Subcutaneous abdominal adipose tissue (tissue), 5 donors: ENCODE data around the gene EHD1.

Experiments
- H3K27ac ChIP-seq: one replicate; pipeline ENCODE4 v1.7.0; 2013; ENCODE audit warnings: low read depth, mild to moderate bottlenecking, inconsistent platforms, low read length, moderate library complexity
- H3K27me3 ChIP-seq, 5 donors: one replicate each; pipeline ENCODE4 v1.7.0; 2013; ENCODE audit warnings: low read length in 5 of 5, inconsistent platforms in 1 of 5; ENCODE audit not compliant: control insufficient read depth in 5 of 5, insufficient read depth in 4 of 5
- H3K36me3 ChIP-seq, 5 donors: one replicate each; pipeline ENCODE4 v1.7.0; 2013; ENCODE audit warnings: low read length in 5 of 5; ENCODE audit not compliant: control insufficient read depth in 5 of 5, insufficient read depth in 5 of 5
- H3K4me1 ChIP-seq, 5 donors: one replicate each; pipeline ENCODE4 v1.7.0; 2013; ENCODE audit warnings: low read length in 5 of 5, mild to moderate bottlenecking in 3 of 5, moderate library complexity in 1 of 5; ENCODE audit not compliant: control insufficient read depth in 5 of 5, insufficient read depth in 5 of 5
- H3K4me3 ChIP-seq, 5 donors: one replicate each; pipeline ENCODE4 v1.7.0; 2013; ENCODE audit warnings: low read length in 5 of 5, low read depth in 1 of 5
- H3K9ac ChIP-seq, 5 donors: one replicate each; pipeline ENCODE4 v1.7.0; 2013; ENCODE audit warnings: low read length in 5 of 5, mild to moderate bottlenecking in 4 of 5, moderate library complexity in 3 of 5
- H3K9me3 ChIP-seq, 5 donors: one replicate each; pipeline ENCODE4 v1.7.0; 2013; ENCODE audit warnings: low read length in 5 of 5; ENCODE audit not compliant: control insufficient read depth in 5 of 5
- donor health status: healthy.
- donor health status: healthy.
- donor health status: healthy.
- donor health status: healthy.
- donor health status: healthy.

Gene EHD1

DNA sequence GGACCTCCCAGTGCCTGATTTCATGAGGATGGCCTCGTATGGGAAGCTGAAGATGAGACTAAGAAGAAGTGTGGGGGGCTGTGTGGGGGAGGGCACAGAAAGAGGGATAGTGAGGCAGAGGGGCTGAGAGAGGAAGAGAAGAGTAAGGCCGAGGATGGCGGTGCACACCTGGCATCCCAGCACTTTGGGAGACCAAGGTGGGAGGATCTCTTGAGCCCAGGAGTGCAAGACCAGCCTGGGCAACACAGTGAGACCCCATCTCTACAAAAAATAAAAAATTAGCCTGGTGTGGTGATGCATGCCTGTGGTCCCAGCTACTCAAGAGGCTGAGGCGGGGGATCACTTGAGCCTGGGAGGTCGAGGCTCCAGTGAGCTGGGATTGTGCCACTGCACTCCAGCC lies 13.5 kb upstream of the EHD1 start:
- H3K27me3 ChIP-seq = no peaks in the 10 kb centered on the region
- H3K4me1 ChIP-seq = peaks cover 4 to 46% (median 20%) of the 10 kb centered on the region in 5 donors
- H3K9me3 ChIP-seq = no peaks in the 10 kb centered on the region
- peaks cover 0 to 25% (median 20%) of the 10 kb centered on the region in 5 donors for H3K36me3 ChIP-seq
- H3K27ac ChIP-seq = no peak overlapping the region
- H3K9ac ChIP-seq = no peak overlapping the region
- no peak overlapping the region for H3K4me3 ChIP-seq

DNA sequence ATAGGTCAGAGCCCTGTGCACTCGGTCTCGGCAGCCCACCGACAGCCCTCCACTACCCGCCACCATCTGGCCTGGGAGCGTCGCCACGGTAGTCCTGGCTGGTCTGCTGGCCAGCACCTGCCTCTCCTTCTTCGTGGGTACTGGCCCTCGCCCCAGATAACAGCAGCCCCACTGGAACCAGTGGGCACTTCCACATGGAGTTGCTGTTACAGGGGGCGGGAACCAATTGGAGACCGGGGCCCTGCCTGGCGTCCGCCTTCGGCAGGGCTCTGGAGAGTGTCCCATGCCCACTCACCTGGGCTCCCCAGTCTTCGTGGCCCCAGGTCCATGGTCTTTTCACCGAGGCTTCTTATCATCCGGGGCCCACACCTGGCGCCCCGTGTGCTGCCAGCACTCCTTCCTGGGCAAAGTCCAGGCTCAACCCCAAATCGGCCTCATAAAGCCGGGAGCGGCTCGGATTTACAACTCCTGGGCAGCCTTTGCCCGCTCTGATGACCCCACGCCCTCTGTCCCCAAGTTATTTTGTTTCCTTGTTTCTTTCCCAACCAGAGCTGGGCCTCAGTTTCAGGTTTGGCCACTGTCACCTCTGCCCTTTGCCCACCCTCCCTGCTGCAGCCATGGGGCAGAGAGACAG lies 12.9 kb upstream of the EHD1 start:
- Histone ChIP-seq H3K9ac (no peak overlapping the region), H3K4me3 (no peak overlapping the region), H3K27ac (no peak overlapping the region), H3K27me3 (no peaks in the 10 kb centered on the region), H3K4me1 (peaks cover 4 to 46% (median 20%) of the 10 kb centered on the region in 5 donors), H3K9me3 (no peaks in the 10 kb centered on the region), H3K36me3 (peaks cover 0 to 20% (median 15%) of the 10 kb centered on the region in 5 donors)

DNA sequence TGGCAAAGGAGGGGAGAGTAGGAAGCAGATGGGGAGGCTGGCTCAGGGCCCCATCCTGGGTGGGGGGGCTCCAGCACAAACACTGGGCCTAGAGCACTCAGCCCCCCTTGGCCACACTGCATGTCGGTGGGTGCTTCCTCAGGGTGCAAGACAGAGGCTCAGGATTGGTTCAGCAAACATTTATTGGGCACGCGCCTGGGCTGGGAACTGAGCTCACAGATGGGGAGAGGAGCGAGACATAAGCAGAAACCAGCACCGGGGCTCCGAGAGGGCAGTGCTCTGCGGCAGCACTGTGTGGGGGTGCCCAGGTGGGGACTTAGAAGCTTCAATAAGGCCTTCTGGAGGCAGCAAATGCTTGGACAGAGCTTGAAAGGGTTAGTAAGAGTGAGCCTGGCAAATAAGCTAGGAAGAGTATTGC lies 12.1 kb upstream of the EHD1 start:
- peaks cover 4 to 49% (median 24%) of the 10 kb centered on the region in 5 donors for H3K4me1 ChIP-seq
- no peak overlapping the region for H3K4me3 ChIP-seq
- peaks cover 0 to 12% (median 8%) of the 10 kb centered on the region in 5 donors for H3K36me3 ChIP-seq
- H3K27ac ChIP-seq = no peak overlapping the region
- no peaks in the 10 kb centered on the region for H3K9me3 ChIP-seq
- H3K9ac ChIP-seq = no peak overlapping the region
- no peaks in the 10 kb centered on the region for H3K27me3 ChIP-seq

DNA sequence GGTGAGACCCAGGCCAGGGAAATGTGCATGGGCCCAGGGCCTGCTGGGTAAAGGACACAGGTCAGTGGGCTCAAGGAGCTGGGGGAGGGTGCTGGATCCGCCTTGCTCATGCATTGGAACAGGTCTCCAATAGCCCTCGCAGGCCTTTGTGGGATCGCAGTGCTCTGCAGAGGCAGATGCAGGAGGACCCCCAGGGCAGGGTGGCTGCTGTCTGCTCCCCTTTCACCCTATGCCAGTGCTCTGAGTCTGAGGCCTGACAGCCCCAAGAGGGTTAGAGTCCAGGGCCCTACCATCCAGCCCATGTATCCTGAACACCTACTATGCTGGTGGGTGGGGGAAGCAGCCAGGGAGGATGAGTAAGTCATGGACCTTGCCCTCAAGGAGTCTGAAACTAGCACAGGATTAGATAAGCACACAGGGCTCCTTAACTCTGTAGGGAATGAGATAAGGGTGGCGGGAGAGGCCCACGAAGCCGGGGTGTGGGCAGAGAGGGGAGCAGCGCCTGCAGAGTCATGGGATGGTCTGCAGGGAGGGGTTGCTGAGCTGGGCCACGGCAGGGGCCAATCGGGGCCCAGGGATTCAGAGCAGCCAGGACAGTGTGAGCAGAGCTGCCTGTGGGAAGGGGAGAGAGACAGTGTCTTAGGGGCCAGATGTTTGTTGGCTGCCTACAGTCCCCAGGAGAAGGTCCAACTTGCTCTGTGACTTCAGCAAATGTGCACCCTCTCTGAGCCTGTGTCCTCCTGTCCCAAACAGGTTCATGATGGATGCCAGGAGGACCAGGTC lies 10.5 kb upstream of the EHD1 start:
- Histone ChIP-seq H3K27me3 (no peaks in the 10 kb centered on the region), H3K36me3 (no peaks in the 10 kb centered on the region), H3K9me3 (no peaks in the 10 kb centered on the region), H3K4me3 (no peak overlapping the region), H3K4me1 (peaks cover 4 to 47% (median 21%) of the 10 kb centered on the region in 5 donors), H3K9ac (no peak overlapping the region), H3K27ac (no peak overlapping the region)

DNA sequence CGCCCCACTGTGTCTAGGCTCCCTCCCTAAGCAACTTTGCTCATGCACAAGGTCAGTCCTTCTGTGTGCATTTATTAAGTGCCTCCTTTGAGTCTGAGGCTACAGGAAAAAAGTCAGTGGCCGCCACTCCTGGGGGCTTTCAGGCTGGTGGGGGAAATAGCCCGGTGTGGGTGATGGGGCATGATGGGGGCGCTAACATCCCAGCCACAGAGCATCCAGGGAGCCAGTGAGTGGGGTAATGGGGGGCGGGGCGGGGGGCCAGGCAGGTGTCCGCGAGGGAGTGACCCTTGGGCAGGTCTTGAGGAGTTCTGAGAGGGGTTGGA lies 9.9 kb upstream of the EHD1 start:
- peak overlapping the region; percentile 31 to 61 (median 54) for H3K4me3 ChIP-seq
- H3K4me1 ChIP-seq = peaks cover 4 to 41% (median 20%) of the 10 kb centered on the region in 5 donors
- H3K27me3 ChIP-seq = no peaks in the 10 kb centered on the region
- H3K9me3 ChIP-seq = no peaks in the 10 kb centered on the region
- peak overlapping the region; percentile 67 for H3K27ac ChIP-seq
- no peaks in the 10 kb centered on the region for H3K36me3 ChIP-seq
- H3K9ac ChIP-seq = no peak overlapping the region

DNA sequence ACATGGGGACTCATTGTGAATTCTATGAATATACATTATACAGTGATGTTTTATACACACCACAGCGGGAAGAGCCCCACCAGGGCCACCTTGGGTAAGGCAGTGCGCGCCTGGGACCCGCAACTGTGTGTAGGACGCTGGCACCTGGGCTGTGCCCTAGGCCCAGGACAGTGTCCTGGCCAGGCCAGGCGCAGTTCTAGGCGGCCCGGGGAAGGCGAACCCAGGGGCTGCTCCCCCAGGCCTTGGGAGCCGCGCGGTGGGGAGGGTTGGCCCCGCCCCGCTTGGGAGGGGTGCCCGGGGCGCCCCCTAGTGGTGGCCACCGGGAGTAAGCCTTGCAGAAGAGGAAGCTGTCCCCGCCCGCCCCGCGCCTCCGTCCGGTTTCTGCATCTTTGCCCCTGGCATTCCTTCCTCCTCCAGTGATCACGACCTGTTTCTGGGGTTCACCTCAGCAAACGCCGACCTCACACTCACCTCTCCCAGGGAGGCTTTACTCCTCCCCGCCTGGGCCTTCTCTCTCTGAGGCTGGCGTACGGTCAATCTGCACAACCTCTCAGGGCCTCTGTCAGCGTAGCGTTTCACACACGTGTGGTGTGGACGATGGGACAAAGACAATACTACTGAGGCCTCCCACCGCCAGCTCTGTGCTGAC lies 9.5 kb upstream of the EHD1 start:
- Histone ChIP-seq H3K27ac (peak overlapping the region; percentile 67), H3K27me3 (no peaks in the 10 kb centered on the region), H3K9me3 (no peaks in the 10 kb centered on the region), H3K9ac (peak overlapping the region in 2 of 5 donors; percentile 21 to 61), H3K4me3 (peak overlapping the region; percentile 31 to 61 (median 54)), H3K4me1 (peaks cover 4 to 36% (median 20%) of the 10 kb centered on the region in 5 donors), H3K36me3 (no peaks in the 10 kb centered on the region)

DNA sequence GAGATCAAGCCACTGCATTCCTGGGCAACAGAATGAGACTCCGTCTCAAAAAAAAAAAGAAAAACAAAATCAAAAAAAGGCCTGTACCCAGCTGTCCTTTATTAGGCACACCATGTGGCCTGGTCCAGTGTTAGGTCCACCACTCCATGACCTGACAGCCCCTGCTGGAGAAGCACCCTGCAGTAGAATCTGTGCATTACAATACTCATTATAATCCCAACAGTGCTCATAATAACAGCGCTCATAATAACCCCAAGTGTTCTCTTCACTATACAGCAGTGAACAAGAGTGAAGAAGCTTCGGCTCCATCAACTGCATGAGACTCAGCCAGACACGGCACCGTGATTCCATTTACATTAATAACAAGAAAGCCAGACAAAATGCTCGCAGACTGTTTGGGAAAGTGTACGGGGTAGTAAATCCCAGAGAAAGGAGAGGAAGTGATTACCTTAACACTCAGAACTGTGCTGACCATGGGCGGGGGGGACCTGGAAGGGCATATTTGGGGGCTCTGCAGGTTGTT lies 8.9 kb upstream of the EHD1 start:
- peak overlapping the region in 2 of 5 donors; percentile 13 to 21 for H3K9ac ChIP-seq

DNA sequence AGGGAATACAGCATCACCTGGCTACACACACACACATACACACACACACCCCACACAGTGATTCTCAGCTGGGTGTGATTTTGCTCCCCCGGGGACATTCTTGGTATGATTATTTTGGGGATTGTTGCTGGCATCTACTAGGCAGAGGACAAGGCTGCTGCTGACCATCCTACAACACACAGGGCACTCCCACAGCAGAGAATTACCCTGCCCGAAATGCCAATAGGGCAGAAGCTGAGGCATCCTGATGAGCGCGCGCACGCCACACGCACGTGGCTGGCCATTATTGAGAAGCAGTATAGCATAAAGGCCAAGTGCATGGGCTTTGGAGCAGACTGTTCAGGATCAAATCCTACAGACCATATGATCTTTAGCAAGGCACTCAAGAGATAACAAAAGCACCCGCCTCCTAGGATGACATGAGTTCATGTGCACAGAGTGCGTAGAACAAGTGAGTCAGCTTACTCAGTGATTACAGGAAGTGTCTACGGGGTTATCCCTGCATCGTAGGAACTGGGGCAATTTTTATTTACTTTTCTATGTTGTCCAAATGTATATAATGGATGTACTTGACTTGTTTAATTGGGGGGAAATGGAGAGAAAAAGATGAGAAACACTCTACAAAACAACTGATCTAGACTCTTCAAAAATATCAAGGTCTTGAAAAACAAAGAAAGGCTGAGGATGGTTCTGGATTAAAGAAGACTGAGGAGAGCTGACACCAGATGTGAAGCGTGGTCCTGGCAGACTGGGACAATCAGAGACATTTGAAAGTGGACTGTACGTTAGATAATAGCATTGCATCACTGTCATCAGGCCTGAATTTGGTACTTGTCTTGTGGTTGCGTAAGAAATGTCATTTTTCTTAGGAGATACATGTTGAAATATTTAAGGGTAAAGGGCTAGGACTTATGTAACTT lies 7.2 kb upstream of the EHD1 start:
- peak overlapping the region; percentile 26 for H3K27ac ChIP-seq
- H3K4me3 ChIP-seq = no peak overlapping the region
- no peaks in the 10 kb centered on the region for H3K36me3 ChIP-seq
- H3K9me3 ChIP-seq = no peaks in the 10 kb centered on the region
- H3K4me1 ChIP-seq = peaks cover 2 to 39% (median 30%) of the 10 kb centered on the region in 5 donors
- no peaks in the 10 kb centered on the region for H3K27me3 ChIP-seq
- no peak overlapping the region for H3K9ac ChIP-seq

More for the DNA sequence above, 8.9 kb upstream of the EHD1 start:
- Histone ChIP-seq H3K27me3 (no peaks in the 10 kb centered on the region), H3K36me3 (no peaks in the 10 kb centered on the region), H3K4me3 (peak overlapping the region in 1 of 5 donors; percentile 54), H3K4me1 (peaks cover 4 to 30% (median 20%) of the 10 kb centered on the region in 5 donors), H3K9me3 (no peaks in the 10 kb centered on the region), H3K27ac (peak overlapping the region; percentile 67)

DNA sequence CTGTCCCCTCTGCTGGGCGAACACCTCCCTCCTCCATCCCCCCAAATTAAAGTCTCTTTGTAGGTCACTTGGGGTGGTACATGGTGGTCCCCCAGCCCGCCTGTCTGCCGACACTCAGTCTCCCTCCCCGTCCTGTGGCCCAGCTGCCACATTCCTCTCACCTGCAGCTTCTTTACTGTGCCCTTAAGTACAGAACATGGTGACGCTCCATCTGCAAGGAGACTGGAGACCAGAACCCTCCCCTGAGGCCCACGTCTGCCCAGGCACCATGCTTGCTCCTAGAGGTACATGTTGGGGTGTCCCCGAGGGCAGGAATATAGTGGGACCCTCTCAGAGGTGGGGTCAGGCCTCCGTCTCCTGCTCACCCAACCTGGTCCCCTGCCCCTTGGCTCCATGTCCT lies 5.6 kb upstream of the EHD1 start:
- Histone ChIP-seq H3K4me1 (peaks cover 6 to 55% (median 46%) of the 10 kb centered on the region in 5 donors), H3K27me3 (no peaks in the 10 kb centered on the region), H3K27ac (no peak overlapping the region), H3K4me3 (no peak overlapping the region), H3K9ac (no peak overlapping the region), H3K9me3 (no peaks in the 10 kb centered on the region), H3K36me3 (no peaks in the 10 kb centered on the region)
